AG09319 (cell line): ENCODE measurements around the gene TRIM2.

Experiments used
- DNase-seq: peaks from one replicate; pipeline ENCODE4 v3.0.0-alpha.2; 2010; ENCODE audit warnings: low read depth; ENCODE audit errors: extremely low read depth
- TF ChIP-seq, protein P1 (sequence below): IDR thresholded peaks from 2 replicates; pipeline ENCODE4 v1.5.1; 2011; ENCODE audit warnings: low read depth, mild to moderate bottlenecking, inconsistent platforms, low read length, moderate library complexity

TRIM2 gene

GRCh38 chr4:153274967-153275366, 70.7 kb downstream of the TRIM2 start:
- TF ChIP-seq, protein P1, sequence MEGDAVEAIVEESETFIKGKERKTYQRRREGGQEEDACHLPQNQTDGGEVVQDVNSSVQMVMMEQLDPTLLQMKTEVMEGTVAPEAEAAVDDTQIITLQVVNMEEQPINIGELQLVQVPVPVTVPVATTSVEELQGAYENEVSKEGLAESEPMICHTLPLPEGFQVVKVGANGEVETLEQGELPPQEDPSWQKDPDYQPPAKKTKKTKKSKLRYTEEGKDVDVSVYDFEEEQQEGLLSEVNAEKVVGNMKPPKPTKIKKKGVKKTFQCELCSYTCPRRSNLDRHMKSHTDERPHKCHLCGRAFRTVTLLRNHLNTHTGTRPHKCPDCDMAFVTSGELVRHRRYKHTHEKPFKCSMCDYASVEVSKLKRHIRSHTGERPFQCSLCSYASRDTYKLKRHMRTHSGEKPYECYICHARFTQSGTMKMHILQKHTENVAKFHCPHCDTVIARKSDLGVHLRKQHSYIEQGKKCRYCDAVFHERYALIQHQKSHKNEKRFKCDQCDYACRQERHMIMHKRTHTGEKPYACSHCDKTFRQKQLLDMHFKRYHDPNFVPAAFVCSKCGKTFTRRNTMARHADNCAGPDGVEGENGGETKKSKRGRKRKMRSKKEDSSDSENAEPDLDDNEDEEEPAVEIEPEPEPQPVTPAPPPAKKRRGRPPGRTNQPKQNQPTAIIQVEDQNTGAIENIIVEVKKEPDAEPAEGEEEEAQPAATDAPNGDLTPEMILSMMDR, result no peak

DNA sequence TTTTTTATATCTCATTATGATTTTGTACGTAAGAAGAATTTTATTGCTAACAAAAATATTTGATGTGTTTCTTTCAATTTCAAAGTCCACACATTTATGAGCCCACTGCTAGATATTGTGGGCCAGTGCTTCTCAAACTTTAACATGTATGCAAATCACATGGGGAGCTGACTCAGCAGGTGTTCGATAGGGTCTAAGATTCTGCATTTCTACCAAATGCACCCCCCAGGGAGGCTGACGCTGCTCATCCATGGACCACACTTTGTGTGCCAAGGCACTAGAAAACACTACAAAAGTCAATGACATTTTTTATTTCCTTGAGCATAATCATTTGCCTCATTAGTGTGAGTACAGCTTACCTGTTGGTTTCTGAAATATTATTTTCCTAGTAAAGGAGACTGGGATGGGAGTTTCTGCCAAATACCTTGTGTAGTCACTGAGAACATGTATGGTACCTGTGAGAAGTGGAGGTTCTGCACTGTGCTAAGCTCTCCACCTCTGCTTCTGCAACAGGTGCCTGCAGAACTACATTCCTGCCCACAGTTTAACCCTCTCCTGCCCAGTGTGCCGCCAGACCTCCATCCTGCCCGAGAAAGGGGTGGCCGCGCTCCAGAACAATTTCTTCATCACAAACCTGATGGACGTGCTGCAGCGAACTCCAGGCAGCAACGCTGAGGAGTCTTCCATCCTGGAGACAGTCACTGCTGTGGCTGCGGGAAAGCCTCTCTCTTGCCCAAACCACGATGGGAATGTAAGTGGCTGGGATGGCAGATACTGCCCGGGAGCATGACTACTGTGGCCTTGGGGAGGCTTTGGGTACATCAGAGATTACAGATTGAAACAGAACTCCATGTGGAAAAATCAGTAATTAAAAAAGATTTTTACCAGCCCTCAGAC, 71.4 kb downstream of the TRIM2 start:
- DNase-seq, result no peak
- TF ChIP-seq, protein P1, result no peak

More at GRCh38 chr4:153274967-153275366, 70.7 kb downstream of the TRIM2 start:
- no peak for DNase-seq

- TF ChIP-seq, protein P1, result no peak
- DNase-seq, result no peak
Observed at GRCh38 chr4:153276971-153277370, 72.7 kb downstream of the TRIM2 start.

DNA sequence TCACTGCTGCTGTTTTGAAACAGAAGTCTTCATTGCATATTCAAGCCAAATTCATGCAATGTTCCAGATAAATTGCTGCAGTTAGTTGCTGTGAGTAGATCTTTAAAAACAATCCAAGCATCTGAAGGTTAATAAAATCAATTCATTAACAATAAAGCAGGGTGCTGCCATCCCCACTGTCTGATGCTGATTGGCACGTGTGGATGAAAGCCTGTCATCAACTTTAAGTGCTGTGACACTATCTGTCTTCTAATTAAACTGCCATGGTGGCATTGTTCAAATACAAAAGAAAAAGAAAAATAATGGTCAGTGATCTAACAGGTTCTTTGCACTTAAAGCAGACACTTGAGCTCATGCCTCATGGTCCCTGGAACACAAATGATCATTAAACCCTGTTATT, 77.2 kb downstream of the TRIM2 start:
- DNase-seq, result no peak
- TF ChIP-seq, protein P1, result no peak

GRCh38 chr4:153282023-153282422, 77.8 kb downstream of the TRIM2 start:
- DNase-seq, result no peak
- TF ChIP-seq, protein P1, result no peak

GRCh38 chr4:153283260-153283659, 79.0 kb downstream of the TRIM2 start:
- TF ChIP-seq, protein P1, result no peak
- DNase-seq, result no peak

DNA sequence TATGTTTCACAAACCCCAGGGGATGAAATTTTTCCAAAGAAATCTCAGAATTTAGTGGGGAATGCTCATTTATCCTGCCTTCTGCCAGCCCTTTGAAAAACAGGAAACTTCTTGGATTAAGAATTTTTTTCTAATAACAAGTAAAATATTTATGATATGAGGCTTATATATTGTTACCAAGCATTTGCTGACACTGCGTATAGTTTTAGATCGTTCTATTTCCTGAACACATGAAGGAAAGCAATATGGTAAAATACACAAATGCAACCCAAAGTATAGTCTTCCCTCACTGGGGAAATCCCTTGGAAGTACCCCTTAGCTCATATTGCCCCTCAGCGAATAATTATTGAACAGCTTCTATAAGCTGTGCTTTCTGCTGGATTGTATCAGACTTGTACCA, 85.9 kb downstream of the TRIM2 start:
- TF ChIP-seq, protein P1, result no peak
- no peak for DNase-seq
